Brain microvascular endothelial cell (primary cell): ENCODE measurements around the gene GRID1.

Experiments
- DNase-seq: peaks from one replicate; pipeline ENCODE4 v3.0.0-alpha.2; 2020
- H3K27ac ChIP-seq: fragments of 250-450 bp; sonication (Bioruptor Pico); 2 replicates; pipeline ENCODE4 v1.5.1; 2020; ENCODE audit warnings: mild to moderate bottlenecking, moderate library complexity
- H3K27me3 ChIP-seq: fragments of 250-450 bp; sonication (Bioruptor Pico); replicated peaks from 2 replicates; pipeline ENCODE4 v1.5.1; 2020; ENCODE audit warnings: mild to moderate bottlenecking
- H3K36me3 ChIP-seq: fragments of 250-450 bp; sonication (Bioruptor Pico); replicated peaks from 2 replicates; pipeline ENCODE4 v1.5.1; 2020; ENCODE audit warnings: mild to moderate bottlenecking
- H3K4me3 ChIP-seq: 2 replicates; pipeline ENCODE4 v1.5.1; 2011; ENCODE audit warnings: low read depth, mild to moderate bottlenecking, control low read depth, low read length, moderate library complexity
- in situ Hi-C: cut with HindIII; loops from 2 replicates; pipeline ENCODE4 v1.10.0; 2017; ENCODE audit warnings: low sequenced_read_pairs, low pct_ligation_motif_present
- TF ChIP-seq, protein P1 (sequence below): IDR thresholded peaks from 2 replicates; pipeline ENCODE4 v1.5.1; 2011; ENCODE audit warnings: low read depth, mild to moderate bottlenecking, moderate library complexity, low read length, control low read depth, inconsistent platforms; ENCODE audit errors: missing control alignments

Gene GRID1

DNA sequence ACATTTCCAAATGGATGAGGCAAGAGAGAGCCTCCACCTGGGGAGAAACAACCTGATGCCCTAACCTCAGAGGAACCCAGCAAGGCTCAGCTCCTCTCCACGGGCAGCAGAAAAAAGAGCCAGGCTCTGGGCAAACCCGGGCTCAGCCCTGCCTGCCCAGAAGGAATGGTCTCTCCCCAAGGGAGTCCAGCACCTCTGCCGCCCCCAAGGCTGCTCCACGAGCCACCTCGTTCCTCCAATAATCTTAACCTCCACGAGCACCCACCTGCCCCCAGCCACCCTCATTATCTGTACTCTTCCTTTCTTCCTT, 154.2 kb downstream of the GRID1 start:
- H3K27ac ChIP-seq: no peak overlapping the region
- TF ChIP-seq, protein P1, sequence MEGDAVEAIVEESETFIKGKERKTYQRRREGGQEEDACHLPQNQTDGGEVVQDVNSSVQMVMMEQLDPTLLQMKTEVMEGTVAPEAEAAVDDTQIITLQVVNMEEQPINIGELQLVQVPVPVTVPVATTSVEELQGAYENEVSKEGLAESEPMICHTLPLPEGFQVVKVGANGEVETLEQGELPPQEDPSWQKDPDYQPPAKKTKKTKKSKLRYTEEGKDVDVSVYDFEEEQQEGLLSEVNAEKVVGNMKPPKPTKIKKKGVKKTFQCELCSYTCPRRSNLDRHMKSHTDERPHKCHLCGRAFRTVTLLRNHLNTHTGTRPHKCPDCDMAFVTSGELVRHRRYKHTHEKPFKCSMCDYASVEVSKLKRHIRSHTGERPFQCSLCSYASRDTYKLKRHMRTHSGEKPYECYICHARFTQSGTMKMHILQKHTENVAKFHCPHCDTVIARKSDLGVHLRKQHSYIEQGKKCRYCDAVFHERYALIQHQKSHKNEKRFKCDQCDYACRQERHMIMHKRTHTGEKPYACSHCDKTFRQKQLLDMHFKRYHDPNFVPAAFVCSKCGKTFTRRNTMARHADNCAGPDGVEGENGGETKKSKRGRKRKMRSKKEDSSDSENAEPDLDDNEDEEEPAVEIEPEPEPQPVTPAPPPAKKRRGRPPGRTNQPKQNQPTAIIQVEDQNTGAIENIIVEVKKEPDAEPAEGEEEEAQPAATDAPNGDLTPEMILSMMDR: no peak
- in situ Hi-C loops: no loop called here
- no peaks in the 10 kb centered on the region for H3K27me3 ChIP-seq
- DNase-seq: no peak
- no peaks in the 10 kb centered on the region for H3K36me3 ChIP-seq
- no peak overlapping the region for H3K4me3 ChIP-seq

DNA sequence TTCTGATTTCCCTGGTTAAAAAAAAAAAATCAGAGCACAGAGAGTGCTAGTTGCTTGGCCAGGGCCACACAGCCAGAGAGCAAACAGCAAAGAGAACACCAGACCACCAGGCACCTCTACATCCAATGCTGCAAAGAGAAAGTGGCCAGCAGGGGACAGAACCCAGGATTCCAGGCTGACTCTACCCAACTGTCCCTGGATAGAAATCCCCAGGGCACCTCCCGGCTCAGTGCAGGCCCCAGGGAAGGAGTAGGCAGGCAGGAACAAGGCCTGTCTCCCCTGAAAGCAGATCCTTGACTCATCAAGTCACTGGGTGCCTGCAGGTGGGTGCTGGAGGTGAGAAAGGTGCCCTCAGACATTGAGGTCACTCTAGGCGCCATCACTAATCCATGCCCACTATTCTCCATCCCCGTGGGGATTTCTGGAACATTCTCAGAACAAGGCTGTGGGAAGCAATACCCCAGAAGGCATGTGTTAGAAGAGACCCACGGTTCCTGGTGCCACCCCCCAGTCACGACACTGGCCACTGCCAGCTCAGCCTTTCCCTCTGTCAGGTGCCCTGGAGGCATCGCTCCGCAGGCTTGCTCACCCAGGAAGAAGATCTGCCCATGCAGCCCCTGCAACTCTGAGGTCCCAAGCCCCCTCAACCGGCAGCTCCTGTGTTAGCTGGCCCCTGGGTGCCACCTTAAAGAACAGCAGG, 154.8 kb downstream of the GRID1 start:
- in situ Hi-C loops: no loop called here
- Histone ChIP-seq H3K27me3 (no peaks in the 10 kb centered on the region), H3K4me3 (no peak overlapping the region), H3K27ac (no peak overlapping the region), H3K36me3 (no peaks in the 10 kb centered on the region)
- TF ChIP-seq, protein P1: no peak
- DNase-seq: no peak

DNA sequence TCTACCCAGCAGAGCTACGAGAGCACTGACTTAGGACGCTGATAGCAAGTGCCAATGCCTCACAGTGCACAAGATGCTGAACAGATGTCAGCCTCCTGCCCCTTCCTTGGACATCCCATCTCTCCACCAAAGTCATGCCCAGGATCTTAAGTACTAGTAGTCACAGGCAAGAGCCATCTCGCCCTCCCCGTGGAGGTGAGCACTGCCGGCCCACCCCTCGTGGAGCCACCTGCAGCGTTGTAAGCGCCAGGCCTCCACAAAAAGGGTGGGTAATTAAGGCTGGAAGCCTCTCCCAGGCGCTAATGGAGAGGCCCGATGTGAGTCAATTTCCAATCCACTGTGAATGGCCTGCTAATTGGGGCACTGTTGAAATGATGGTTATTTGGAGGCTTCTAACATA, 156.2 kb downstream of the GRID1 start:
- in situ Hi-C loops: no loop called here
- Histone ChIP-seq H3K36me3 (no peaks in the 10 kb centered on the region), H3K27ac (no peak overlapping the region), H3K4me3 (no peak overlapping the region), H3K27me3 (no peaks in the 10 kb centered on the region)
- no peak for DNase-seq
- TF ChIP-seq, protein P1: no peak

DNA sequence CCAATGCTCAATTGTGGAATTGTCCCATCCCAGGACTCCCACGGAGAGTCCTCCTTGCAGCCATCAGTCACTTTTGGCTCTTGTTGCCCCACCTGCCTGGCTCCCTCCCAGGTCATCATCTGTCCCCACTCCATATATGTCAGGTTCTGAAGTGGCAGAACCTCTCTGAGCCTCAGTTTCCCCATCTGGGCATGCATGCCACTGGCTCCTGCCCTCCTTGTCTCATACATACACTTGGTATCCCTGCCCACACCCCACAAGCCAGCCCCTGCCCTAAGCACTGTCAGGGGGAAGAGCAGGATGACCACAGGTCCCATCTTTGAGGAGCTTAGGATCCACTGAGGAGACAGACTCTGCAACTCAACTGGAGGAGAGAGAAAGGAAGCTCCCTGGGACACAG, 156.9 kb downstream of the GRID1 start:
- H3K27ac ChIP-seq: no peak overlapping the region
- no peaks in the 10 kb centered on the region for H3K36me3 ChIP-seq
- no peak for DNase-seq
- in situ Hi-C loops: no loop called here
- TF ChIP-seq, protein P1: no peak
- no peaks in the 10 kb centered on the region for H3K27me3 ChIP-seq
- H3K4me3 ChIP-seq: no peak overlapping the region

DNA sequence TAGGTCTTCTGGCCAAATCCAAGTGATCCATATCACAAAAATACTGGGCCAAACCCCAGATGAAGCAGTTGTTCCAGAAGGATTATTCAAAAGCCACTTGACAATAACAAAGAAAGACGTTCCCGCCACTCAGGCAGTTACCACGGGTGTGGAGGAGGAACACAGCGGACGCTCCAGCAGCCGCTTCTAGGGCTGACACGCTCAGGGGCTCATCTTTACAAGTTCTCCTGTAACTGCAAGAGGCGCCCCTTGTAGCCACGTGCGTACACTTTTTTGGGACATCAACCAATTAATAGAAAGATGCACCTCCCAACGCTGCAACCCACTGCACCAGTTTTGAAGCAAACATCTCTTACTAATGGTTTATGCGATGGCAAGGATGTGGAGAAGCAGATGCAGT, 159.4 kb downstream of the GRID1 start:
- TF ChIP-seq, protein P1: no peak
- no peak for DNase-seq
- Histone ChIP-seq H3K4me3 (no peak overlapping the region), H3K27ac (no peak overlapping the region), H3K27me3 (no peaks in the 10 kb centered on the region), H3K36me3 (no peaks in the 10 kb centered on the region)
- in situ Hi-C loops: no loop called here

DNA sequence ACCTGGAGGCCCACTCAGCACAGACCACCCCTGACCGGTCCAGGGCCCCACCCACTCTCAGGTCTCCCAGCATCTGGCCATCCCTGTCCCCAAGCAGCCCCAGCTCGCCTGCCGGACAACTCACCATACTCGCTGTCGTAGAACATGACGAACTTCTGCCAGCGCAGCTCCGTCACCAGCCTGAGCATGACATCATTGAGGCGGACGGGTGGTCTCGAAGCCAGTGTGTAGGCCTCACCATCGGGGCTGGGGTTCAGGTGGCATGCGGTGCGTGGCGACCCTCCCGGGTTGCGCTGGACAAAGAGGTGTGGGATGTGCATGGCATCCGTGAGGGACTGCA, 160.4 kb downstream of the GRID1 start:
- DNase-seq: no peak
- Histone ChIP-seq H3K27ac (no peak overlapping the region), H3K27me3 (no peaks in the 10 kb centered on the region), H3K36me3 (no peaks in the 10 kb centered on the region), H3K4me3 (no peak overlapping the region)
- in situ Hi-C loops: no loop called here
- TF ChIP-seq, protein P1: no peak
